Measurements from ENCODE around the gene CIDEB.

CIDEB gene

GRCh38 chr14:24312736-24313507 is 5.1 kb upstream of the CIDEB start:
- DNase-seq = peak; percentile 52 to 54

- DNase-seq = peak in 1 of 2 donors; percentile 24
Observed at GRCh38 chr14:24311837-24312615, 4.2 kb upstream of the CIDEB start.

- DNase-seq = peak; percentile 77 to 78
Observed at GRCh38 chr14:24310646-24311604, 3.1 kb upstream of the CIDEB start, which contains the start of gene LTB4R. LTB4R (plus strand) TSS chr14:24311502; CDS start chr14:24315652, 4,150 bp downstream.

GRCh38 chr14:24310265-24310645 is 2.5 kb upstream of the CIDEB start:
- no peak for DNase-seq

GRCh38 chr14:24309538-24310264 is 1.9 kb upstream of the CIDEB start, which contains the start of gene LTB4R2:
LTB4R2 (plus strand) TSS chr14:24310140; CDS start chr14:24310665, 525 bp downstream.
- DNase-seq = no peak

GRCh38 chr14:24308342-24309124 is 756 bp upstream of the CIDEB start:
- DNase-seq = no peak

GRCh38 chr14:24307156-24307574 is 612 bp downstream of the CIDEB start:
- DNase-seq = no peak

- DNase-seq = no peak
Observed at GRCh38 chr14:24304019-24304387, 3.8 kb downstream of the CIDEB start.

GRCh38 chr14:24300326-24300980 is 7.3 kb downstream of the CIDEB start:
- DNase-seq = no peak

GRCh38 chr14:24299255-24300191 is 8.3 kb downstream of the CIDEB start, which contains the start of the genes DHRS1 and NOP9:
DHRS1 (minus strand) TSS chr14:24299780; CDS start chr14:24299106, 674 bp downstream.
NOP9 (plus strand) TSS chr14:24299850; CDS start chr14:24299955, 105 bp downstream.
- DNase-seq = peak; percentile 88 to 91

GRCh38 chr14:24298892-24299254 is 8.9 kb downstream of the CIDEB start:
- peak in 1 of 2 donors; percentile 25 for DNase-seq

- no peak for DNase-seq
Observed at GRCh38 chr14:24297190-24297964, 10.4 kb downstream of the CIDEB start.

GRCh38 chr14:24296341-24297157 is 11.2 kb downstream of the CIDEB start:
- peak; percentile 81 for DNase-seq

GRCh38 chr14:24293525-24293924 is 14.3 kb downstream of the CIDEB start:
- DNase-seq = no peak

GRCh38 chr14:24292118-24292807 is 15.5 kb downstream of the CIDEB start:
- no peak for DNase-seq

- no peak for DNase-seq
Observed at GRCh38 chr14:24291446-24292117, 16.2 kb downstream of the CIDEB start.

Measured in CD4-positive, alpha-beta T cell treated with Interleukin-1 beta for 1 hour (primary cell).